Esophagus squamous epithelium (tissue), 4 donors: ENCODE data around the gene CRLF1.

ENCODE experiments used
- POLR2A ChIP-seq, 4 donors: fragments of 450-650 bp; IDR thresholded peaks; one replicate each; pipeline ENCODE4 v1.6.1; 2017; ENCODE audit warnings: antibody characterized with exemption in 4 of 4, mild to moderate bottlenecking in 4 of 4, moderate library complexity in 3 of 4
- TF ChIP-seq, protein P1 (sequence below), 6 experiments: fragments of 450-650 bp in 4 of 6; fragments of 200-600 bp in 2 of 6; sonication (generic) in 2 of 6; IDR thresholded peaks; one replicate each; pipeline ENCODE4 v1.5.1; 2016 to 2019; ENCODE audit warnings: antibody characterized with exemption in 6 of 6, mild to moderate bottlenecking in 4 of 6, moderate library complexity in 4 of 6

DNA sequence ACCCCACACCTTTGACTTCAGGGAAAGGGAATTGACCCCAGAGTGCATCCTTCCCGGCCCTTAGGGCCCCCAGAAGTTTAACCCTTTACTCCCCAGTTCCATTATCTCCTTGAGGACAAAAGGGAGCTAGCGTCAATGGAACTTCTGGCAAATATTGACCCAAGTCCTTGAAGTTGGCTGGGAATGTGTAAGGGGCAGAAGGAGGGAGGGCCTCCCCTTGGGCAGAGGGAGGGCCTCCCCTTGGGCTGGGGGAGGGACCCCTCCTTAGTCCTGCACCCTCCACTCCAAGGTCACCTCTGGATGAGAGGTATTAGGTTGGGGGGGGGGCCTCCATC is 3.1 kb upstream of the CRLF1 start:
- TF ChIP-seq, protein P1, sequence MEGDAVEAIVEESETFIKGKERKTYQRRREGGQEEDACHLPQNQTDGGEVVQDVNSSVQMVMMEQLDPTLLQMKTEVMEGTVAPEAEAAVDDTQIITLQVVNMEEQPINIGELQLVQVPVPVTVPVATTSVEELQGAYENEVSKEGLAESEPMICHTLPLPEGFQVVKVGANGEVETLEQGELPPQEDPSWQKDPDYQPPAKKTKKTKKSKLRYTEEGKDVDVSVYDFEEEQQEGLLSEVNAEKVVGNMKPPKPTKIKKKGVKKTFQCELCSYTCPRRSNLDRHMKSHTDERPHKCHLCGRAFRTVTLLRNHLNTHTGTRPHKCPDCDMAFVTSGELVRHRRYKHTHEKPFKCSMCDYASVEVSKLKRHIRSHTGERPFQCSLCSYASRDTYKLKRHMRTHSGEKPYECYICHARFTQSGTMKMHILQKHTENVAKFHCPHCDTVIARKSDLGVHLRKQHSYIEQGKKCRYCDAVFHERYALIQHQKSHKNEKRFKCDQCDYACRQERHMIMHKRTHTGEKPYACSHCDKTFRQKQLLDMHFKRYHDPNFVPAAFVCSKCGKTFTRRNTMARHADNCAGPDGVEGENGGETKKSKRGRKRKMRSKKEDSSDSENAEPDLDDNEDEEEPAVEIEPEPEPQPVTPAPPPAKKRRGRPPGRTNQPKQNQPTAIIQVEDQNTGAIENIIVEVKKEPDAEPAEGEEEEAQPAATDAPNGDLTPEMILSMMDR (IDR thresholded peaks at IDR 0.05) = no peak
- TF ChIP-seq POLR2A (IDR thresholded peaks at IDR 0.05) = no peak
